HG02938 (cell line): ENCODE data around the gene ABCC1.
"Not testable (repeated sequence)": the region's sequence is repeated elsewhere in the genome, so short reads cannot be mapped to it uniquely, and the experiment has no call there.

Source experiments
- ATAC-seq: cut with Tn5 transposase; IDR thresholded peaks from one replicate; pipeline ENCODE4 v1.9.1; 2021; ENCODE audit warnings: mild to moderate bottlenecking, moderate library complexity; ENCODE audit not compliant: unreplicated experiment

The ABCC1 gene

DNA sequence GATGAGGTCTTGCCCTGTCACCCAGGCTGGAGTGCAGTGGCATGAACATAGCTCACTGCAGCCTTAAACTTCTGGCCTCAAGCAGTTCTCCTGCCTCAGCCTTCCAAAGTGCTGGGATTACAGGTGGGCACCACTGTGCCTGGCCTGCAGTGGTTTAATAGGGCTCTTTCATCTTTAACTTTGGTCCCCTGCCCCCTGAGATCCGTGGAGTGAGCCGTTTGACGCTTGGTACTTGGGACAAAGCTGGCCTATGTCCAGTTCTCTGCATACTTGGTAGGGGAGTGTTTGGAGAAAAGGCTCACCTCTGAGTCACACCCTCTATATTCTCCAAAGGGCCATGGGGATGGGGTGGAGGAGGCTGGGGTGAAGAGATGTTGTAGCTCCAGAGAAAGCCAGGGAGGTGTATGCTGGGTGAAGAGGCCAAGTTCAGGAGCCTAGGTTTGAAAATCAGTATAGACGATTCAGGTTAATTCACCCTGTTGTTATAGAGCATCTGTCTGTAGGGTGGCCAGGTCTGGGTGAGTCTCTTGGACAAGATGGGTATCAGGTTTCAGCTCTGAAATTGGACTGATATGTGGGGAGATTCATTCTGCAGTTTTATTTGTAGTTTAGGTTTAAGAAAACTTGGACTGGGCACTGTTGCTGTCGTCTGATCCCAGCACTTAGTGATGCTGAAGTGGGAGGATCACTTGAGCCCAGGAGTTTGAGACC is 17.6 kb downstream of the ABCC1 start:
- no peak for ATAC-seq

DNA sequence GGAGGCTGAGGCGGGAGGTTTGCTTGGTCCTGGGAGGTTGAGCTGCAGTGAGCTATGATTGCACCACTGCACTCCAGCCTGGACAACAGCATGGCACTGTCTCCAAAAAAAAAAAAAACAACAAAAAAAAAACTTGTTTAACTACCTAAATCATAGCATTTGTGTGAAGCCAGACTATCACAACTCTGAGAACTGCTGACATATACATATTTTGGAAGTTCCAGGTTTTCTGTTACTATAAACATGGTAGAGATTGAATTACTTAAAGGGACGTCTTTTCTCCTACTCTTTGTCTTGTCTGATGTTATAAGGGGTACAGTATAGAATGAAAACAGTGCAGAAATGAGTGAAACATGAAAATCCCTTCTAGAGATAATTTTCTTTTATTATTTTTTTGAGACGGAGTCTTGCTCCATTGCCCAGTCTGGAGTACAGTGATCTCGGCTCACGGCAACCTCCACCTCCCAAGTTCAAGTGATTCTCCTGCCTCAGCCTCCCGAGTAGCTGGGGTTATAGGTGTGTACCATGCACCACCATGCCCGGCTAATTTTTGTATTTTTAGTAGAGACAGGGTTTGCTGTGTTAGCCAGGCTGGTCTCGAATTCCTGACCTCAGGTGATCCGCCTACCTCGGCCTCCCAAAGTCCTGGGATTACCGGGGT is 18.4 kb downstream of the ABCC1 start:
- no peak for ATAC-seq

DNA sequence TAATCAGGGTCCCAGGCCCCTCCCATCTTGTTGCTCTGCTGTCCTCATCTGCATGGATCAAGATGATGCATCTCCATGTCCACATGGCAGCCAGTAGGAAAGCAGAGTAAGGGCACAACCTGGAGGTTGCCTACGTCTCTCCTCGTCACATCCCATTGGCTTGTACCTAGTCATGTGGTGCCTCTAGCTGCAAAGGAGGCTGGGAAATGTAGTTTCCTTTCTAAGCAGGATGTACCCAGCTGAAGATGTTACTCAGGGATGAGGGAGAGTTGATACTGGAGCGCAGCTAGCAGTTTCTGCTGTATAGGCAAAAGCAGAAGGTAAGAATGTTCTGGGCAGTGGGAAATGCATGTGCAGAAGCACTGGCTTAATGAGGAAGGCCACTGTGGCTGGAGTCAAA is 20.8 kb downstream of the ABCC1 start:
- no peak for ATAC-seq

DNA sequence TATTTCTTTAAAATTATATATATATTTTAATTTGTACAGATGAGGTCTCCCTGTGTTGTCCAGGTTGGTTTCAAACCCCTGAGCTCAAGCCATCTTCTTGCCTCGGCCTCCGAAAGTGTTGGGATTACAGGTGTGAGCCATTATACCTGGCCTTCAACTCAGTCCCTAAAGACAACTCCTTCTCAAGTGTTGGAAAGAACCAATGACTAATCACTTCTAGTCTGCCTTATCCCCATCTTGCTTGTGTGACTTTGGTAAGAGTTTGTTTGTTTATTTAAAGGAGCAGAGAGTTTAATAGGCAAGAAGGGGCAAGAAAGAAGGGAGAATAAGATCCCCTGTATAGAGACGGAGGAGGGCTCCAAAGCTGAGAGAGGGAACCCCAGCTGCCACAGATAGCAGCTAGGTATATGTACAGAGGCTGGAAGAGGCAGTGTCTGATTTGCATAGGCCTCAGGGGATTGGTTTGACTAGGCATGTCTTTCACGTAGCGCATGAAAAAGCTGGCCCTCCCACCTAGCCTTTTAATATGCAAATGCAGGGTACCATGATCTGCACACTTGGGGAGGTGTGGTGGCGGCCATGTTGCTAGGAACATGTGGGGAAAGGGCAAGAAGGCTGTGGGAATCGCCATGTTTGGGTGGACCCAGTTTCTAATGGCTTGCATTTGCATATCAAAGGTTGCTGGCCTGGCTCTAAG is 21.5 kb downstream of the ABCC1 start:
- ATAC-seq = no peak

DNA sequence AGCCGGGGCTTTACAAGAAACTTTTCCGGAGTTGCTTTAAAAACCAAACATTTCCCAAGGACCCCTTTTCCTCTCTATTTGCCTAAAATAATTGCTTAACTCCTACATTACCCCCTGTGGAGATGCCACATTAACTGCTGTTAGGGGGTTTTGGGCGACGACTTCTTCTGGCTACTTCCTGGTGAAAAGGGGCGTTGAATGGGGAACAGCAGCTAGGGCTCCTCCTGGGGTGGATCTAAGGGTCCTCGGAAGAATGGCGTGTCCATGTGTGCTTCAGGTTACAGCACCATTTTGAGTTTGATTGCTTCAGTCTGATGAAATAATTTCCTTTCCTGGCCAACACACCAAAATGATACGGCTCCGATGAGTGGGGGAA is 22.0 kb downstream of the ABCC1 start:
- ATAC-seq = no peak

DNA sequence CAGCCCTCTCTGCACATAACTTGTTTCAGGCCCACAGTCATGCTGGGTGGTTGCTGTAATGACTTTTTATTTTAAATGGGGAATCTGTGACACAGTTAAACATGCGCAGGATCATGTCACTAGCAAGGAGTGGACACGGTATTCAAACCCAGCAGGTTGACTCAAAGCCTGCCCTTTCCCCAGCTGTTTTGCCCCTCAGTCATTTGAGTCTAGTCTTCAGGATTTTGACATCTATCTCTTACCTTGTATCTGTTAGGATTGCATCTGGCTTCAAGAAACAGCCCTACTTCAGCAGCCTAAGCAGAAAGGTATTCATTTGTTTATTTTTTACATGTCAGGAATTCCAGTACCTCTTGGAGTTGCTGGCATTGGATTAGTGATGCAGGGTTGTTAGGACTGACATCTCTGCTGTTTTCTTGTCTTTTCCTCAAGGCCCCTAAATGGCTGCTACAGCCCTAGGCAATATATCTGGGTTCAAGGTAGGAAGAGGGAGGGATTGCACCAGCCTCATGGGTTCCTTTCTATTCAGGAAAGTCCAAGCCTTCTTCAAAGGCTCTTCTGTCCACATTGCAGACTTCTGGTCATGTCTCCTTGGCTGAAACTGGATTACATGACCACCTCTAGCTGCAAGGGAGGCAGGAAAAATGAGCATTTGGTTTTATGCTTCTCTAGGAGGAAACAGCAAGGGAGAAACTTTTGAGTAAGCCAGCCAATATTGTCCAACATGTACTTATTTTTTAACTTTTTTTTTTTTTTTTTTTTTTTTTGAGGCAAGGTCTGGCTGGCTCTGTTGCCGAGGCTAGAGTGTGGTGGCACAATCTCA is 22.8 kb downstream of the ABCC1 start:
- no peak for ATAC-seq

DNA sequence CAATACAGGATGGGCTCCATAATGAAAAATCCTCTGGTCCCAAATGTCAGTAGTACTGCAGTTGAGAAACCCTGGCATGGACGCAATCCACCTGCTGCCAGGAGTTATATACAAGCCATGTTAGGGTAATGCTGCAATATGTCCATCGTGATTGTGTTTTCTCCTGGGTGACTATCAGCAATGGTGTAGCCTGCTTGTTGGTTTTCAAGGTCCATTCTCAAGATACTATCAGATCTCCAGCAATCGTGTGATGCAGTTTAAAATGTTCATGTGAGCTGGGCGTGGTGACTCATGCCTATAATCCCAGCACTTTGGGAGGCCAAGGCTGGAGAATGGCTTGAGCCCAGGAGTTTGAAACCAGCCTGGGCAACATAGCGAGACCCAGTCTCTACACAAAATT is 24.0 kb downstream of the ABCC1 start:
- no peak for ATAC-seq

DNA sequence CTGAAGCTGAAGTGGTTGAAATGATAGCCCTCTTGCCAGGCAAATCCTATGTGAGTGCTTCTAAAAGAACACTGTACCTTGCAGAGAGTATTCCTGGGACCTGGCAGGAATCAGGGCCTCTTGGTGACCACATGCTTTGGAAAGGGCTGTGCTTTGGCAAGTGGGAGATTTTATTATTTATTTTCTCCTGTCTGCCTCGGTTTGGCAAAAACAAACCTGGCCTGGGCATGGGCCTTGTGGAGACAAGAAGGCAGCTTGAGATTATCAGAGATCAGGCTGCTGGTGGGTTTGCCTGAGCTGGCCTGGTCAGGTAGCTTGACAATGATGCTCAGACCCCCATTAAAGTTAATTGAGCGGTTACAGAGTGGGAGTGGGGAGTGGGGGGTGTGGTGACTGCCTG is 24.6 kb downstream of the ABCC1 start:
- ATAC-seq = no peak

DNA sequence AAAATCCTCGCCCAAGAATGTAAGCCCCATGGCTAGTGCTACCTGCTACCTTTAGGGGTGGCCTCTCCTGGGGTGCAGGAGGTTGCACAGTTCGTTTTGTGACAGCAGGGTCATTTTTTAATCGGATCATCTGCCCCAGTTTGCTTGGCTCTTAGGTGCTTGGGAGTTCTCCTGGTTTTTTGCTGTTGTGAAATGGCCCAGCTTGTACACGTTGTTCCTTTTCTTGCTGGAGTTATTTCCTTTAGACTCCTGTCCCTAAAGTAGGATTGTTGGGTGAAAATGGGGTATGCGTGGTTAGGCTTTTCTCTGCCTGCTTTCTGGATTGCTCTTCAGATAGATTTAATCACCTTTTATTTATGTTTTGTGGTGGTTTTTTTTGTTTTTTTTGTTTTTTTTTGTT is 25.8 kb downstream of the ABCC1 start:
- no peak for ATAC-seq

DNA sequence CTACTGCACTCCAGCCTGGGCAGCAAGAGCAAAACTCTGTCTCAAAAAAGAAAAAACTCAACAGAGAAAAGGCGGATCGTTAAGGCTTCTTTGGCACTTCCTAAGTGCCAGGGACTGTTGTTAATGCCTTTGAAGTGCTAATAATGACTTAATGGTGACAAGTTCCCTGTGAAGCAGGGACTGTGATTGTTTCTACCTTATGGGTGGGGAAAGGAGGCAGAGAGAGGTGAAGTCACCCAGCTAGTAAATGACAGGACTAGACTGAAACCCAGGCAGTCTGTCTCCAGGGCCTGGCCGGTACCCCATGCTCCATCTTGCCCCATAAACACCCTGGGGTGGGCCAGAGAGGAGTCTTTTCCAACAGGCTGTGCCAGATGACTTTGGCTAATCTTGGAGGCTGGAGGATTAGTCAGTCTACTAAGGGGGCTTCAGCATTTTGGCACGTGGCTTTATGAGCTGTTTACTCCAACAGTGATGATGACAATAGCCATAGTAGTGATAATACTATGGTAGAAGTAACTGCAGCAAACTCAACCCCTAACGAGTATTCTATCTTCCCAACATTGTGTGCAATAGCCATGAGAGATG is 26.9 kb downstream of the ABCC1 start:
- ATAC-seq = no peak

DNA sequence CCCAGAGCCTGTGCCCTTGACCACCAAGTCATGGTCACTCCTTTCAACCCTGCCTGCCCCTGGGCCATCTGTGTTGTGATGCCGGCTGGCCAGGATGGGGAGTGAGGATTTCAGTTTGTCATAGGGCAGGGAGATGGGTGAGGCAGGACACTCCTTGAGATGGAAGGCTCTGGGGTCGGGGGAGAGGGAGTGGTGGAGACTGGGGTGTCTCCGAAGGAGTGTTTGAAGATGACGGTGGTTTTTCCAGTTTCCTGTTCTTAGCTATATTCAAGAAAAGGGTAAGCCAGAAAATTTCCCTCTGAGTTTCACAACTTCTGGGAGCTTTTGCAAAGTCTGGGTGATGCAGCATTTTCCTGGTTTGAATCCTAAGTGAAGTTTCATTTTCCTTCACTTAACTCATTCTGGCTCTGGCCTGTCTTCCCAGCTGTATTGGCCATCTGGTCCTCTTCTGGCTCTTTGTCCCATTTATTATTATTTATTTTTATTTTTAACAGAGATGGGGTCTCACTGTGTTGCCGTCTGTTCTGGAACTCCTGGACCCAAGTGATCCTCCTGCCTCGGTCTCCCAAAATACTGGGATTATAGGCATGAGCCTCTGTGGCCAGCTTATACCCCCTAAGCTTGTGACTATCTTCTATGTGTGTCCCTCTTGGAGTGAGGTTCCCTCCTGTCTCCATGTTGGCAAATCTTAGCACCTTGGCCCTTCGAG is 27.7 kb downstream of the ABCC1 start:
- ATAC-seq = no peak

DNA sequence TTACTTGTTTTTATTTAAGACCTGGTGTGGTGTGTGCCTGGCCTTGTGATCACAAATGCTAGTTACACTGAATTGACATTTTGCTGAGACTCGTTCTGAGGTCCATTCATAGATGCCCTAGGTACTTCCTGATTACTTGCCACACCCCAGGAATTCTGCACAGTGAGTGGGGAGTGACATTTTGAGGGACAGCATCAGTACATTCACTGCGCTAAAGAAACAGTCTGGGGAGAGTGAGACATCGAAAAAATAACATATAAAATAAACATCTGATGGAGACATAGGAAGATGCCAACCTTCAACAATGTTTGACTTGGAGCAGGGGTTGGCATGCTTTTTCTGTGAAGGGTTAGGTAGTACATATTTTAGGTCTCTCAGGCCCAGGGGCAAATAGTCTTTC is 30.4 kb downstream of the ABCC1 start:
- no peak for ATAC-seq

DNA sequence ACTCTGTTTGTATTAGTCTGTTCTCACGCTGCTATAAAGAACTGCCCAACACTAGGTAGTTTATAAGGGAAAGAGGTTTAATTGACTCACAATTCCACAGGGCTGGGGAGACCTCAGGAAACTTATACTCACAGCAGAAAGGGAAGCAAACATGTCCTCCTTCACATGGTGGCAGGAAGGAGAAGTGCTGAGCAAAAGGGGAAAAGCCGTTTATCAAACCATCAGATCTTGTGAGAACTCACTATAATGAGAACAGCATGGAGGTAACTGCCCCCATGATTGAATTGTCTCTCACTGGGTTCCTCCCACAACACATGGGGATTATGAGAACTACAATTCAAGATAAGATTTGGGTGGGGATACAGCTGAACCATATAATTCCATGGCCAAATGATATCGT is 30.9 kb downstream of the ABCC1 start:
- ATAC-seq = no peak

DNA sequence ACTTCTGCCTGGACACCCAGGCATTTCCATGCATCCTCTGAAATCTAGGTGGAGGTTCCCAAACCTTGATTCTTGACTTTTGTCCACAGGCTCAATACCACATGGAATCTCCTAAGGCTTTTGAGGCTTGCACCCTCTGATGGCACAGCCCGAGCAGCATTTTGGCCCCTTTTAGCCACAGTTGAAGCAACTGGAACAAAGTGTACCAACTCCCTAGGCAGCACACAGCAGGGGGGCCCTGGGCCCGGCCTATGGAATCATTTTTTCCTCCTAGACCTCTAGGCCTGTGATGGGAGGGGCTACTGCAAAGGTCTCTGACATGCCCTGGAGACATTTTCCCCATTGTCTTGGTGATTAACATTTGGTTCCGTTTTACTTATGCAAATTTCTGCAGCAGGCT is 32.0 kb downstream of the ABCC1 start:
- ATAC-seq = no peak

DNA sequence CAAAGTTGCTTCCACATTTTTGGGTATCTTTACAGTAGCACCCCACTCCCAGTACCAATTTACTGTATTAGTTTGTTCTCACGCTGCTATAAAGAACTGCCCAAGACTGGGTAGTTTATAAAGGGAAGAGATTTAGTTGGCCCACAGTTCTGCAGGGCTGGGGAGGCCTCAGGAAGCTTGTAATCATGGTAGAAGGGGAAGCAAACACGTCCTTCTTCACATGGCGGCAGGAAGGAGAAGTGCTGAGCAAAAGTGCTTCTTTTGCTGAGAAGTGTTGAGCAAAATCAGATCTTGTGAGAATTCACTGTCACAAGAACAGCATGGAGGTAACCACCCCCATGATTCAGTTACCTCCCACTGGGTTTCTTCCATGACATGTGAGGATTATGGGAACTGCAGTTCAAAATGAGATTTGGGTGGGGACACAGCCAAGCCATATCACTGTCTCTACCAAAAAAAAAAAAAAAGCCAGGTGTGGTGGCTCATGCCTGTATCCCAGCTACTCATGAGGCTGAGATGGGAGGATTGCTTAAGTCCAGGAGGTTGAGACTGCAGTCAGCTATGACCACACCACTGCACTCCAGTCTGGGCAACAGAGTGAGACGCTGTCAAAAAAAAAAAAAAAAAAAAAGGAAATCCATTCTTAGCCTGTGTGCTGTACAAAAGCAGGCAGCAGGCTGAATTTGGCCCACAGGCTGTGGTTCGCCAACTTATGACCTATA is 32.9 kb downstream of the ABCC1 start:
- not testable (repeated sequence) for ATAC-seq

DNA sequence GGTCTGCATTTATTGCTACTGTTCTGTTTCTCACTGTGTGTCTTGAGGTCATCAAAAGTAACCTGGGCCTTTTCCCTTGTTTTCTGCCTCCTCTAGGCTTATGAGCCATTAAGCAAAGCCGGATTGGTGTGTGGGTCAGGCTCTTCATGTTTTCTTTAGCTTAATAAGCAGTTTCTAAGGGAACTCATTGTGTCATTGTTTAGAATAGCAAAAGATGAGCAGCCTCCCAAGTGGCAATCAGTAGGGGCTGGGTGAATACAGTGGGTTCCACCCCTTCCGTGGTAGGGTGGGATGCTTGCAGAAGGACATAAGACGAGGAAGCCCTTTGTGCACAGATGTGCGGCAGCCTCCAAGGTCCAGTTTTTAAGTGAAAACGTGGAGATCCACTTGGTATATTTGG is 34.5 kb downstream of the ABCC1 start:
- ATAC-seq = no peak

DNA sequence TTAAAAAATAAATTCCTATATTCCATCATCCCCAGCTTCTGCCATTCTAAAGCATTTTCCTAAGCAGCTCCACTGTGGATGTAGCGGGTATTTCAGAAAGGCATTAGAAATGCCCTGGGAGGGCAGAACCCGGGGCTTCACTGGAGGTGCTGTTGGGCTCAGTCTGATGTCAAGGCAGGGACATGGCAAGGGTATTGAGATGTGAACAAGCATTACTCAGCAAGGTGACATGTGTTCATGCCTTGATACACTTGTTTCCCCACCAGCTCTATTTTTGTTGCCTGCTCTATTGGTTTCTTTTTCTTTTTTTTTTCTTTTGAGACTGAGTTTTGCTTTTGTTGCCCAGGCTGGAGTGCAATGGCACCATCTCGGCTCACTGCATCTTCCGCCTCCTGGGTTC is 35.7 kb downstream of the ABCC1 start:
- ATAC-seq = no peak

DNA sequence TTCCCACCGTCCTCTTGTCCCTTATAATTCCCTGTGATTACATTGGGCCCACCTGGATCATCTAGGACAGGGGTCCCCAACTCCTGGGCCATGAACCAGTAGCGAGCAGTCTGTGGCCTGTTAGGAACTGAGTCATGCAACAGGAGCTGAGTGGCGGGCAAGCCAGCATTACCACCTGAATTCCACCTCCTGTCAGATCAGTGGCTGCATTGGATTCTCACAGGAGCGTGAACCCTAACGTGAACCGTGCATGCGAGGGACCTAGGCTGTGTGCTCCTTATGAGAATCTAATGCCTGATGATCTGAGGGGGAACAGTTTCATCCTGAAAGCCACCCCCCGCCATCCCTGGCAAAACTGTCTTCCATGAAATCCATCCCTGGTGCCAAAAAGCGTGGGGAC is 36.8 kb downstream of the ABCC1 start:
- ATAC-seq = no peak

DNA sequence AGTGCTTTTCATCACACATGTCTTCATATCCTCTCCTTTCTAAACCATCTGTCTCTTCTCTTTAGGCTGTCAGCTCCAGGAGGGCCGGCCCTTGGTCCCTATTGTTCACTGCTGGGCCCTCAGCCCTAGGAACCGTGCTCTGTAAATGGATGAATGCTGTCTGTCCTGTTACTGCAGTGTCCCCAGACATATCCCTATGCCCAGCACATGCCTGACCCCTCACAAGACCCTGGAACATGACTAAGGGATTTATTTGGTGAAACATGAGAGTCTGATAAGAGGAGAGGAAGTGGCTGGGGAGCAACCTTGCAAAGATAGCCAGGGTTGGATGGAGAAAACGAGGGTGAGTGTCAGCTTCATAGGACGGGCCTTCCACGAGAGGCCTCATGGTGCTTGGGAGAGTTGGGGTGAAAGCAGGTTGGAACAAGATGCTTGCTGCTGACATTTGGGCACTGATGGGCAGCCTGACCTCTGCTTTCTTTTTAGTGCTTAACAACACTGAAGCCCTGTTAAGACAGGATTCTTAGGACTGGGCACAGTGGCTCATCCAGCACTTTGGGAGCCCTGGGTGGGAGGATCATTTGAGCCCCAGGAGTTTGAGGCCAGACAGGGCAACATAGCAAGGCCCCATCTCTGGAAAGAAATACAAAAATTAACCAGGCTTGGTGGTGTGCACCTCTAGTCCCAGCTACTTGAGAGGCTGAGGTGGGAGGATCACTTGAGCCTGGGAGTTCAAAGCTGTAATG is 39.0 kb downstream of the ABCC1 start:
- ATAC-seq = no peak
